ENCODE measurements around the gene SBK3.
A peak's percentile ranks its signal among the peaks of the same experiment; 100 is the strongest.

SBK3 gene

DNA sequence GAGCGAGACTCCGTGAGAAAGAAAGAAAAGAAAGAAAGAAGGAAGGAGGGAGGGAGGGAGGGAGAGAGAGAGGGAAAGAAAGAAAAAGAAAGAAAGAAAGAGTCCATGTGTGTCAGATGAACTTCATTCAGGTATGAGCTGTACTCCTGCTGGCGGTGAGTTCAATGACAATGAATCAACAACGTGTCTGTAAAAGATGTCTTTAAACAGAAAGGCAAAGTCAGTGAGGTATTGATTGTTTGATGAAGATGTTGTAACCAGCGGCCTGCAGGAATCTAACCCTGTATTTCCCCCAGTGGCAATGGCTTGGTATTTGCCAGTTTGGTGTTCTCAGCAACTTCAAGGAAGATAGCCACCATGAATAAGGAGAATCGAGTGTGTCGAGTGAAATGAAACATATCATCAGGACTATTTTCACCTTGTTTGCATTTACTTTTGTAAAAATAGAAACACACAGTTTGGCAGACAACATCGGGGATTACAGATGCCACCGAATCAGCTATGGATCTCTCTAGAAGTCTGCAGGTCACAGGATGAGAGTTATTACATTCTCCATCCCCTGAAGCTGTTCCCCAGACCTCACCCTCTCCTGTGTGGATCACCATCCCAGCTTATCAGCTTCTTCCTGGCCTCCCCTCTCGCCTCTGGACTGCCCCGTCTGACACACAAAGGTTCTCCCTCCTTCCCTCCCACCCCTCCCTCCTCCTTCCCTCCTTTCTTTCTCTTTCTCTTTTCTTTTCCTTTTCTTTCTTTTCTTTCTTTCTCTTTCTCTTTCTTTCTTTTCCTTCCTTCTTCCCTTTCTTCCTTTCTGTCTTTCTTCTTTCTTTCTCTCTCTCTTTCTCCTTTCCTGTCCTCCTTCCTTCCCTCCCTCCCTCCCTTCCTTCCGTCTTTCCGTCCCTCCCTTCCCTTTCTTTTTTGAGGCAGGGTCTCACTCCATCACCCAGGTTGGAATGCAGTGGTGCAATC lies 8.2 kb upstream of the SBK3 start:
- no peak for ATAC-seq
- Mint-ChIP-seq H3K4me1 (peaks cover 6% of the 10 kb centered on the region), H3K27me3 (peaks cover 57% of the 10 kb centered on the region), H3K4me3 (no peak overlapping the region), H3K36me3 (no peaks in the 10 kb centered on the region), H3K27ac (no peak overlapping the region), H3K9me3 (no peaks in the 10 kb centered on the region)

DNA sequence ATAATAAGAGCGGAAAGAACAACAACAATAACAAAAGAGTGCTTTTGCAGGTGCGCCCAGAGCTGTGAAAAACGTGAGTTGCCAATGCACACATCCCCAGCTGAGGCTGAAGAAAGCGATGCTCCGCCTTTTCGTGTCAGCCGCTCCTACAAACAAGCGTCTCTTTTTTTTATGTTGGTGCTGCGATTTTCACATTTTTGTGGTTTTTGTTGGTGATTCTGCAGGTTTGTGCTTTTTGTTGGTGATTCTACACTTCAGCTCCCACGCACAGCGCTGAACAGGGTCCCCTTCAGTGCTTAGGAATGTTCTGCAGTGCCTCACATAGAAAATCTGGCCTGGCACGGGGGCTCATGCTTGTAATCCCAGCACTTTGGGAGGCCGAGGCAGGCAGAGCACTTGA lies 7.3 kb upstream of the SBK3 start:
- H3K27ac Mint-ChIP-seq = no peak overlapping the region
- H3K9me3 Mint-ChIP-seq = no peaks in the 10 kb centered on the region
- H3K27me3 Mint-ChIP-seq = peaks cover 66% of the 10 kb centered on the region
- ATAC-seq = no peak
- H3K4me1 Mint-ChIP-seq = peaks cover 6% of the 10 kb centered on the region
- no peak overlapping the region for H3K4me3 Mint-ChIP-seq
- H3K36me3 Mint-ChIP-seq = no peaks in the 10 kb centered on the region

DNA sequence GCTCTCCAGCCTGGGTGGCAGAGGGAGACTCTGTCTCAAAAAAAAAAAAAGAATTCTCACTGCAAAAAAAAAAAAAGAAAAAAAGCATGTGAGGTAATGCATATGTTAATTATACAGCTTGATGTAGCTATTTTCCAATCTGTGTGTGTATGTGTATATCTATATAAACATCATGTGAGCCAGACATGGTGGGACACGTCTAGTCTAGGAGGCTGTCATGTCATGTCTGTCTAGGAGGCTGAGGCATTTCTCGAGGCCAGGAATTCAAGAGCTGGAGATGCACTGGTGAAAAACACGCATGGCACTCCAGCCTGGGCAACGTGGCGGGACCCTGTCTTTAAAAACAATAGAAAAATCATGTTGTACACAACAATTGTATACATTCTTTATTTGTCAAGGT lies 6.9 kb upstream of the SBK3 start:
- Mint-ChIP-seq H3K4me1 (peaks cover 6% of the 10 kb centered on the region), H3K27ac (no peak overlapping the region), H3K36me3 (no peaks in the 10 kb centered on the region), H3K4me3 (no peak overlapping the region), H3K27me3 (peaks cover 70% of the 10 kb centered on the region), H3K9me3 (no peaks in the 10 kb centered on the region)
- no peak for ATAC-seq

DNA sequence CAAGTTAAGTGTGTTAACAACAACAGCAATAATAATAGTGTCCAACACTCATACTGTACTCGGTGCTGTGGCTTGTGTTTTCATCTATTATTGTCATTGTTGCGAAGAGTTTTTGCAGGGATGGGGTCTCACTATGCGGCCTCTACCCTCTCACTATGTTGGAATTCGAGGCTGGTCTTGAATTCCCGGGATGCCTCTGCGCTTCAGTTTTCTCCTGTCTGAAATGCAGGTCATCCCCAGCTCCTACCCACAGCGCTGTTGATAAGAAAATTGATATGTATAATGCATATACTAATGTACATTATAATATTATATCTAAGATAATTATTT lies 4.9 kb upstream of the SBK3 start:
- ATAC-seq = no peak
- Mint-ChIP-seq H3K27me3 (peaks cover 88% of the 10 kb centered on the region), H3K4me3 (no peak overlapping the region), H3K27ac (no peak overlapping the region), H3K4me1 (peaks cover 6% of the 10 kb centered on the region), H3K36me3 (no peaks in the 10 kb centered on the region), H3K9me3 (no peaks in the 10 kb centered on the region)

DNA sequence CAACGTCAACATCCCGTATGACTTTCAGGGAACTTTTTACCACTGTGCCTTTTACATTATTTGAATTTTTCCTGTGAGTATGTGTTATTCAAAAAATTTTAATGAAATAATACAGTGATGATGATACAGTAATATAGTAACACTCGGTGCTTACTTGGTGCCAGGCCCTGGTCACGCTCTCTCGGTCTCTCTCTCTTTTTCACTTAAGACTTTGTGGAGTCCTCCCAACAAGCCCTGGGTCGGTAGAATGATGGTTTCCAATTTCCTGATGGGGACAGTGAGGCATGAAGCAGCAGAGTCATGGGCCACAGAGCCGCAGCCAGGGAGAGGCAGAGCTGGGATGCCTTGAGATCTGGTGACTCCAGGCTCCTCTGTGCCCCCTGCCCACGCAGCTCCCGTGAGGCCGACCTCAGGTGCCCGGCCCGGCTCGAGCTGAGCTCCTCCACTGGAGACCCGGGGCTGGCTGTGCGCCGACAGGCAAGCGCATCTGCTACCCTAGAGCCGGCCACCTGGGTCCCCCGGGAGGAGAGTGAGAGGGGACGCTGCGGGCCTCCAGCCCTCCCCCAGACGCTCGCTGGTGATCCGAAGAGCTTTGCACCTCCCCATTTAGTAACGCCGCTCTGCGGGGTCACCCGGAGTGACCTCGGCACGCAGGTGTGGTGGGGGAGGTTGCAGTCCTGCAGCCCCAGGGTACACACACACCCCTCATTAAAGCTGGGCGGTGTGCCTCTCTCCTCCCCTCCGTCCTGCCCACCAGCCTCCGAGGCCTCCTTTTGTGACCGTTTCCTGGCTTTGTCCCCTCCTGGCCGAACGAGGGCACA lies 4.4 kb upstream of the SBK3 start:
- ATAC-seq = peak; percentile 51
- Mint-ChIP-seq H3K27me3 (peaks cover 88% of the 10 kb centered on the region), H3K36me3 (no peaks in the 10 kb centered on the region), H3K27ac (no peak overlapping the region), H3K4me3 (no peak overlapping the region), H3K9me3 (no peaks in the 10 kb centered on the region), H3K4me1 (peaks cover 6% of the 10 kb centered on the region)

DNA sequence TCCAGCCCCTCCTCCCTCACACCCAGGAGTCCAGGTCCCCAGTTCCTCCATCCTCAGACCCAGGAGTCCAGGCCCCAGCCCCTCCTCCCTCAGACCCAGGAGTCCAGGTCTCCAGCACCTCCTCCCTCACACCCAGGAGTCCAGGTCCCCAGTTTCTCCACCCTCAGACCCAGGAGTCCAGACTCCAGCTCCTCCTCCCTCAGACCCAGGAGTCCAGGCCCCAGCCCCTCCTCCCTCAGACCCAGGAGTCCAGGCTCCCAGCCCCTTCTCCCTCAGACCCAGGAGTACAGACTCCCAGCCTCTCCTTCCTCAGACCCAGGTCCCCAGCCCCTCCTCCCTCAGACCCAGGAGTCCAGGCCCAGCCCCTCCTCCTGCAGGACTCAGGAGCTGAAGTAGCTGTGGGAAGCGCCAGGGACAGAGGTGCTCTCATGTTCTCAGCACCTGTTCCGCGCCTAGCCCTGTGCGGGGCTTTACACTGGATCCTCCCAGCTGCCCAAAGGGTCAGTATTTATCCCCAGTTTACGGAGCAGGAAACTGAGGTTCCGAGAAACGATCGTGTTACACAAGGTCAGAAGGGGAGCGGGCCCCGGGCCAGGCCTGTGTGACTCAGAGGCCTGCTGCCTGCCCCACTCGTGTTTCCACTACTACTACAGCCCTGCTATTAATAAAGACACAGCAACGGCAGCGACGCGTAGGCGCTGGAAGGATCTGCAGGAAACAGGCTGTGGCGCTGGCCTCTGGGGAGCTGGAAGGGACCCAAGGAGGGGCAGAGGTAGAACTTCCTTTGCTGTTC lies 1.7 kb upstream of the SBK3 start:
- Mint-ChIP-seq H3K36me3 (peaks cover 6% of the 10 kb centered on the region), H3K9me3 (peaks cover 15% of the 10 kb centered on the region), H3K4me3 (no peak overlapping the region), H3K27ac (no peak overlapping the region), H3K27me3 (peaks cover 84% of the 10 kb centered on the region), H3K4me1 (peaks cover 6% of the 10 kb centered on the region)
- ATAC-seq = no peak

DNA sequence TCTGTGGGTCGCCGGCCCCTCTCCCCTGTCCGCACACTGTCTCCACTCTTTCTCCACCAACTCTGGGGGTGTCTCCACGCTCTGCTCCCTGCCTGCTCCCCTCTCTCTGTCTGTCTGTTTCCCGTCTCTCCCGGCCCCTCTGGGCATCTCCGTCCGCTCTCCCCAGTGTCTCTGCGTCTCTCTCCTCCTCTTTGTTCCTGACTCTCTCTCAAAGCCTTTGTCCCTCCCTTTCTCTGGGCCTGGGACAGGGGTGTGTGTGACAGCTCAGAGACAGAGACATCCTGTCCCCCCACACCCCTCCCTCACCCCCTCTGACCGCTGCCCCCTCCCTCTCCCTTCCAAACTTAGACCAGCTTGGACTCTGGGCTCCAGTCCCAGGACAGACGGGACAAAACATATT lies 668 bp upstream of the SBK3 start:
- H3K27me3 Mint-ChIP-seq = peaks cover 81% of the 10 kb centered on the region

DNA sequence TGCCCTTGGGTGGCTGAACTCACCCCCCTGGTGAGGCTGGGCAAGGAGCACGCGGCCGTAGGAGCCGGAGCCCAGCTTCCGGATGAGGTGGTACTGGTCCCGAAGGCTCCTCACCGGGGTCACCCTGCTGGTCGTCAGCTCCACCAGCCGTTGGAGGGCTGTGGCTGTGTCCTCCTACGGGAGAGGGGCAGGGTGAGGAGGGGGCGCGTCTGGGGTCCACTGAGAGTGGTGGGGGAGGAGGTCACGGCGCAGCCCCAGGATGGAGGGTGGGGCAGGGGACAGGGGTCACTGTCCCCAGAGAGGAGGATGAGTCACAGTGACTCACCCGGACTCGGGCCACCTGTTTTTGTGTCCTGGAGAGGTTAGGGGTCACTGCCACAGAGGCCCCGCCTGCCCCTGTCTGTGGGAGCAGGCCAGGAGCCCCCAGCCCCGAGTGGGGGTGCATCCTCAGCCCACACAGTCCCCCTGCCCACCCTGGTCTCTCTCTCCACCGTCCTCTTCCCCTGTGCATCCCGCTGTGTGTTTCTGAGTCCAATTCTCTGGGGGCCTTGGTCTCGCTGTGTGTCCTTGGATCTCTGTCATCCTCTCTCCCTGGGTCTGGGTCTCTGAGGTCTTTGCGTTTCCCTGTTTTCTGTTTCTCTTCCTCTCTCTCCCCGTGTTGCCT lies 435 bp downstream of the SBK3 start:
- H3K9me3 Mint-ChIP-seq = peaks cover 16% of the 10 kb centered on the region
- peaks cover 75% of the 10 kb centered on the region for H3K27me3 Mint-ChIP-seq
- peaks cover 6% of the 10 kb centered on the region for H3K4me1 Mint-ChIP-seq
- no peak overlapping the region for H3K27ac Mint-ChIP-seq
- H3K4me3 Mint-ChIP-seq = no peak overlapping the region
- no peak for ATAC-seq
- peaks cover 6% of the 10 kb centered on the region for H3K36me3 Mint-ChIP-seq

More for the DNA sequence above, 668 bp upstream of the SBK3 start:
- Mint-ChIP-seq H3K36me3 (peaks cover 6% of the 10 kb centered on the region), H3K27ac (no peak overlapping the region), H3K4me3 (no peak overlapping the region), H3K9me3 (peaks cover 16% of the 10 kb centered on the region), H3K4me1 (peaks cover 6% of the 10 kb centered on the region)
- no peak for ATAC-seq

DNA sequence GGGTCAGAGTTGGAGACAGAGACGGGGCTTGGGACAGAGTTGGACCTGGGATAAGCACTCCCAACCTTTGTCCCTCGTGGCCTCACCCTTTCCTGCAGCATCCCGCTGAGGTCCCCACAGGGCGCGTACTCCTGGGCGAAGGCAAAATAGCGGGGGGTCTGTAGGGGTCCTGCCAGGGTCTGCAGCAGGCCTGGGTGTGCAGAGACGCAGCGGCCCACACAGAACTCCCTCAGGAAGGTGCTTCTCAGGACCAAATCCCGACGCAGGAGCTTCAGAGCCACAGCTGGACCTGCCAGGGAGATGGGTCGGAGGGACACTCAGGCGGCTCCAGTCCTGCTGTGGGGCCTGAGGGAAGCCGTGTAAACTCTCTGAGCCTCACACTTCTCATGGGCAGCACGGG lies 1.3 kb downstream of the SBK3 start:
- Mint-ChIP-seq H3K27ac (no peak overlapping the region), H3K9me3 (peaks cover 16% of the 10 kb centered on the region)
- ATAC-seq = no peak

DNA sequence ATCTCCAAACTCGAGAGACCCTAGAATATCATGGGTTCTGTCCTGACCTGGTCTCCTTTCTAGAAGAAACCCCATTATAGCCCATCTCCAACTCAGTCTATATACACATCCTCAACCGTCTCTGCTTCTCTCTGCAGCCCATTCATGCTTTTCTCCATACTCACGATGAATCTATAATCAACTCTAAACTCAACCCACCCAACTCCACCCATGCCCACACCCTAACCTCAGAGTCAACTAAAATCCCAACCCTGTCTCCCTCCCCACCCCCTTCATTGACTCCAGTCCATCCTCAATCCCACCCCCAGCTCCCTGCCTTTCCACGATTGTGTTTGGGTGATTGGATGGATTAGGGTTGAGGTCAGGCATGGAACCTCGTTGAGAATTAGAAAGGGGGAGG lies 1.8 kb downstream of the SBK3 start:
- Mint-ChIP-seq H3K27ac (no peak overlapping the region), H3K4me1 (no peaks in the 10 kb centered on the region), H3K4me3 (no peak overlapping the region), H3K36me3 (peaks cover 6% of the 10 kb centered on the region), H3K27me3 (peaks cover 66% of the 10 kb centered on the region), H3K9me3 (peaks cover 16% of the 10 kb centered on the region)
- ATAC-seq = no peak

More for the DNA sequence above, 1.3 kb downstream of the SBK3 start:
- peaks cover 6% of the 10 kb centered on the region for H3K36me3 Mint-ChIP-seq
- no peak overlapping the region for H3K4me3 Mint-ChIP-seq
- H3K4me1 Mint-ChIP-seq = no peaks in the 10 kb centered on the region
- H3K27me3 Mint-ChIP-seq = peaks cover 67% of the 10 kb centered on the region

DNA sequence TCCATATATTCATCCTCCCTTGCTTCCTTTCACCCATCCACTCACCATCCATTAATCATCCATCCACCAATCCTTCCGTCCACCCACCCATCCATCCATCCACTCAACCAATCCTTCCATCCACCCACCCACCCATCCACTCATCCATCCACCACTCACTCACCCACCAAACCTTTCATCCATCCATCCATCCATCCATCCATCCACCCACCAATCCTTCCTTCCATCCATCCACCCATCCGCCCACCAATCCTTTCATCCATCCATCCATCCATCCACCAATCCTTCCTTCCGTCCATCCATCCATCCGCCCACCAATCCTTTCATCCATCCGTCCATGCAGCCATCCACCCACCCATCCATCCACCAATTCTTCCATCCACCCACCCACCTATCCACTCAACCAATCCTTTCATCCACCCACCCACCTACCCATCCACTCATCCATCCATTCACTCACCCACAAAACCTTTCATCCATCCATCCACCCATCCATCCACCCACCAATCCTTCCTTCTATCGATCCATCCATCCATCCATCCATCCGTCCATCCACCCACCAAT lies 3.0 kb downstream of the SBK3 start:
- H3K4me3 Mint-ChIP-seq = no peak overlapping the region
- no peaks in the 10 kb centered on the region for H3K4me1 Mint-ChIP-seq
- no peak overlapping the region for H3K27ac Mint-ChIP-seq
- no peak for ATAC-seq
- peaks cover 54% of the 10 kb centered on the region for H3K27me3 Mint-ChIP-seq
- H3K9me3 Mint-ChIP-seq = peaks cover 16% of the 10 kb centered on the region
- peaks cover 6% of the 10 kb centered on the region for H3K36me3 Mint-ChIP-seq

DNA sequence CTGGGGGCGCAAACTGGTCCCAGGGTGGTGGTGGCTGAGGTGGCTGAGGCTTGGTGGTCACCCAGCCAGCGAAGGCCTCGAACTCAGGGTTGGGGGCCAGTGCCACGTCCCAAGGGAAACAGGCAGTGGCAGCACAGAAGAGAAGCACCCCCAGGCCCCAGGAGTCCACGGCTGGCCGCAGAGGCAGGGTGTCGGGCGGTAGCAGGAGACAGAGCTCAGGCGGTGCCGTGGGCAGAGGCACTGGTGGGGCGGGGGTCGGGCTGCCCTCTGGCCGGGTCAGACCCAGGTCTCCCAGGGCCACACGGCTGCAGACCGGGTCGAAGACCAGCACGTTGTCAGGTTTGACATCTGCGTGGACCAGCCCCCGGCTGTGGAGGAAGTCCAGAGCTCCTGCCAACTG lies 4.3 kb downstream of the SBK3 start:
- Mint-ChIP-seq H3K4me1 (no peaks in the 10 kb centered on the region), H3K9me3 (peaks cover 16% of the 10 kb centered on the region), H3K36me3 (peaks cover 6% of the 10 kb centered on the region), H3K4me3 (no peak overlapping the region), H3K27me3 (peaks cover 41% of the 10 kb centered on the region), H3K27ac (no peak overlapping the region)
- peak; percentile 21 for ATAC-seq

DNA sequence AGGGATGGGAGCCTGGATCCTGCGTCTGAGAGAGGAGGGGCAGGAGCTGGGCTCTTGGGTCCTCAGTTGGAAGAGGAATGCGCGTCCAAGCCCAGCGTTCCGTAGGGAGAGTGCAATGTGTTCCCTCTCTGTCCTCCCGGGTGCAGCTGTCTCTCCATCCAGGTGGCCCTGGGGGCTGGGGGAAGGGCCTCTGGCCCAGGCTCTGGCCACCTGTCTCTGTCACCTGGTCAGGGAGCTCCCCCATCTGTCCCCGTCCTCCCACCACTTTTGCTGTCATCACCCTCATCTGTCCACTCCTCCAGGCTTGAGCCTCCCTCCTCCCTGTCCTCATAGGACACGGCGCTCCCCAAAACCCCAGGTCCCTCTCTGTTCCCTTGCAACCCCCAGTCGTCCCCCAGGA lies 4.7 kb downstream of the SBK3 start:
- Mint-ChIP-seq H3K4me3 (no peak overlapping the region), H3K9me3 (peaks cover 16% of the 10 kb centered on the region), H3K36me3 (peaks cover 6% of the 10 kb centered on the region)

DNA sequence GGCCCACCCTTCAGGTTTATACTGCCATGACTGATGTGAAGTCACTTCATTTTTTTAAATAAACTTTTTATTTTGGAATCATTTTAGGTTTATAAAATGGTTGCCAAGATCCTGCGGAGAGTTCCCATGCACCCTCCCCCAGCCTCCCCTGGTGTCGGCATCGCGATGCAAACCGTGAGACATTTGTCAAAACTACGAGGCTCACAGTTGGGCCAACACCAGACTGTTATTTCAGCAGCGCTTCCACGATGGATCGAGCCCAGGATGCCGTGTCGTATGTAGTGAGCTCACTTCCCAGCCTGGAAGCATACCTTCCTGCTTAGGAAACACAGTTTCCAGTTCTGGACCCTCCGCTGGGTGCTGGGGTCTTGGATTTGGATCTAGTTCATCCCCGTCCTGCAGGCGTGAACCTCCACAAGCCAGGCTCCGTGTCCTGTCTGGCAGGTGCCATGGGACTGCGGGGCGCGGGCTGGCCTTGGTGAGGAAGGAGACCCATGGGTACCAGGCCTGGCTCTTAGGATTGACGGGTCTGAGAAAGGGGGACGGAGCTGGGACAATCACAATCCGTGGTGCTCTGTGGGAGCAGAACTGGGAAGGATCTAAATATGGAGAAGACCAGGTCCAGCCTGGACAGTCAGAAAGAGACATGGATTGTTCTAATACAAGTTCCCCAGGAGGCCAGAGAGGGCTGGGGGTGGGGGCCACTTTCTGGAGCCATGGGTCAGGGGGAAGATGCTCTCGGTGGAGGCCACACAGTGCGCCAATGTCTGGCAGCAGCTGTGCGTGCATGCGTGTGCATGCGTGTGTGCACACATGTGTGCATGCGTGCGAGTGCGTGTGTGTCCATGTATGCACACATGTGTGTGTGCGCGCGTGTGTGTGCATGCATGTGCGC lies 6.0 kb downstream of the SBK3 start:
- ATAC-seq = no peak
- Mint-ChIP-seq H3K36me3 (peaks cover 6% of the 10 kb centered on the region), H3K4me1 (no peaks in the 10 kb centered on the region), H3K27ac (no peak overlapping the region), H3K9me3 (peaks cover 16% of the 10 kb centered on the region), H3K4me3 (no peak overlapping the region), H3K27me3 (peaks cover 26% of the 10 kb centered on the region)

More for the DNA sequence above, 4.7 kb downstream of the SBK3 start:
- no peak overlapping the region for H3K27ac Mint-ChIP-seq
- H3K4me1 Mint-ChIP-seq = no peaks in the 10 kb centered on the region
- ATAC-seq = no peak
- H3K27me3 Mint-ChIP-seq = peaks cover 36% of the 10 kb centered on the region
